T1000 (cell line): Measurements from ENCODE around the gene FDX1.

ENCODE experiments used
- DNase-seq: peaks from one replicate; lab custom pipeline; 2025; ENCODE audit warnings: mixed read lengths; lab: John Stamatoyannopoulos, UW

The FDX1 gene

DNA sequence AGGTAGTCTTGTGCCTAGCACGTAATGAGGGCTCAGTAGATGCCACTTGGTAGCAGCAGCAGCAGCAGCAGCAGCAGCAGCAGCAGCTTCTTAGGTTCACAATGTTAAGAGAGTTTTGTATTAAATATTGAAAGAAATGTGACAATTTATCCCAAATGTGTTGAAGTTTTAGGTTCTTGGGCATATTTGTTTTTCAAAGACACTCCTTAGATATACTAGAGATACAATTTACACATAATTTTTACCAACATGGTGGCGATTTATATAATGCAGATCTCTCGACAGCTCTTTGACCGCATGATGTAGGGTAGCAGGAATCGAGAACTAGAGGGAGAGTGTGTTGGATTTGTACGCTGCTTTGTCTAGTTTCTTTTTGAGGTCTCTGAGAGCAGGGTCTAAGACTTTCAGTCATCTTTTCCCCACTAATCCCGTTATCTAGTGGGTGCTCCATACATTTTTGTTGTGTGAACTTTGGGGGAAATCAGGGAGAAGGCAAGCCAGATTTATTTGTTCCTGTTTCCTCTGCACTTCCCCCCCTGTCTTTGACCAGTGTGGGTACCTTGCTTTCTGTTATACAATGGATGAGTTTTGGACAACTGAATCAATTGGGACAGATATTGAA lies 1.4 kb downstream of the FDX1 start:
- no peak for DNase-seq

DNA sequence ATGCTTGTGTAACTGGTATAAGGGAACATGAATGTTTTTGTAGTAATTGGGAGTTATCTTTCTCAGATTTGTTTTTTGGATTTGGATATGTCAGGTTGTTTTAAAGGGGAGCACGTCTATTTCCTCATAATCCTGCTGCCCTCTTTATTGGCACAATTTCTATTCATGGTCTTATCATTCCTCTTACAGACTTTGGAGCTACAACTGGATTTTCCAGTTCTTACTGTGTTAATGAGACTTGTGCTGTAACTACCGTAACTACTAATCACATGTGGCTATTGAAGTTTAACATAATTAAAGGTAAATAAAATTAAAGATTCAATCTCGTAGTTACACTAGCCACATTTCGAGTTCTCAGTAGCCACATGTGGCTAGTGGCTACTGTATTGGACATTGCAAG lies 1.9 kb downstream of the FDX1 start:
- no peak for DNase-seq

DNA sequence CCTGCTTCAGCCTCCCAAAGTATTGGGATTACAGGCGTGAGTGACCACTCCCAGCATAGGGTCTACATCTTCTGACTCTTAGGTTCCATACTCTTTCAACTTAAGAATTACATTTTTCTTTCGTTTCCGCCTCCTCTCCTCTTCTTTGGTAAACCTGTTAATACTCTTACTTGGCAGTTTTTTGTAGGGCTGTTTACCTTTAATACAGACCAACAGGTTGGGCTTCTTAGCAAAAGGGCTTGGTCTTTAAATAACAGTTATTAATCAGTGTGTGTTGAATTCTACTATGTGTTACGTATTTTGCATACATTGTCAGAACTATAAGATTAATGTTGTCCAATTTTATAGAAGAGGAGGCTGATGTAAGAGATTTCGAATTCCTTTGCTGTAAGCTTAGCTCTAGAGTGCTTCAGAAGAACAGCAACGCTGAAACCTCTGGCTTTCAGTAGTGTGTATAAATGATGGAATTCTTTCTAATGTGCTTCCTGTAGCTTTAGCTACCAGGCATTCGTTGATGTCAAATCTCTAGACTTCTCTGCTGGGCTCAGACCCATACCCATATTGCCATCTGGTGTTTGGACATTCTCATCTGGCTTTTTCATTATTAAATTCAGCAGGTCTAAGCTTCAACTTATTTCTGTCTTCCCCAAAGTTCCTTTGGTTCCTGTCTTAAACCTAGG lies 3.1 kb downstream of the FDX1 start:
- no peak for DNase-seq

DNA sequence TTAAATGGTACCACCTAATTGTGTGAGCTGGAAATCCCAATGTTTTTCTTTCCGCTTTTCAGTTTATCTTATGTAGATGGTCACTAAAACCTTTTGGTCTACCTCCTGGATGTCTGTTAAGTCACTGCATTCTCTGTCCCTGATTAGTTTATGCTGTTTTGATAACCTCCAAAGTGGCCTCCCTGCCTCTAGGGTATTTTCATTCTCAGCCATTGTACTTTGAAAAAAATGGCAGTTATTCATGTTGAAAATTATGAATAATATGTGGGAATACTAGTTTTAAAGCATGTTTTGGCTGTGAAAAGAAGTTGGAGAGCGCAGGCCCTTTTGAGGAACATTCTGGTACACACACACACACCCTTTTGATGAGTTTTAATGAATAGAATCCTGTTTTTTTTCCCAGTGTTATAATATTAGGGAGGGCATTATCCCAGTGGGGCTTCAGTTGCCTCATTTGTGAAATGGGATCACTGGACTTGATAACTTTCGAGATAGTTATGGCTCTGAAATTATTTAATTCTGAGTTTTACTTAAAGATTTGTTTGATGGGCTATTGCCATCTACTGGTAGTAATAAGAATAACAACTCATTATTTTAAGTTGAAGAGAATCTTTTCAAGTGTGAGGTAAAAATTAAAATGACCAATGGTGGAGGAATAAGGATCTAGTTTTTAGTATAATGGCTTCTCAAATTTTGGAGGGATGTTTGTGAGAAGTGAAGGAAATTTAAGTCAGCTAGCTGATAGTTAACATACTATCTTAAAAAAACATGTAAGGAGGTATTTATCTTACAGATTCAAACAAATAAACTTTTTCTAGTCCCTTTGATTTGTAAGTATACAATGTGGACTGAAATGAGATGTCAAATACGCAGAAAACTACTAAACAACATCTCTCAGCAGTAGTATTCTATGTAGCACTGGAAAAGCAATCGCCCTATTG lies 3.9 kb downstream of the FDX1 start:
- no peak for DNase-seq

DNA sequence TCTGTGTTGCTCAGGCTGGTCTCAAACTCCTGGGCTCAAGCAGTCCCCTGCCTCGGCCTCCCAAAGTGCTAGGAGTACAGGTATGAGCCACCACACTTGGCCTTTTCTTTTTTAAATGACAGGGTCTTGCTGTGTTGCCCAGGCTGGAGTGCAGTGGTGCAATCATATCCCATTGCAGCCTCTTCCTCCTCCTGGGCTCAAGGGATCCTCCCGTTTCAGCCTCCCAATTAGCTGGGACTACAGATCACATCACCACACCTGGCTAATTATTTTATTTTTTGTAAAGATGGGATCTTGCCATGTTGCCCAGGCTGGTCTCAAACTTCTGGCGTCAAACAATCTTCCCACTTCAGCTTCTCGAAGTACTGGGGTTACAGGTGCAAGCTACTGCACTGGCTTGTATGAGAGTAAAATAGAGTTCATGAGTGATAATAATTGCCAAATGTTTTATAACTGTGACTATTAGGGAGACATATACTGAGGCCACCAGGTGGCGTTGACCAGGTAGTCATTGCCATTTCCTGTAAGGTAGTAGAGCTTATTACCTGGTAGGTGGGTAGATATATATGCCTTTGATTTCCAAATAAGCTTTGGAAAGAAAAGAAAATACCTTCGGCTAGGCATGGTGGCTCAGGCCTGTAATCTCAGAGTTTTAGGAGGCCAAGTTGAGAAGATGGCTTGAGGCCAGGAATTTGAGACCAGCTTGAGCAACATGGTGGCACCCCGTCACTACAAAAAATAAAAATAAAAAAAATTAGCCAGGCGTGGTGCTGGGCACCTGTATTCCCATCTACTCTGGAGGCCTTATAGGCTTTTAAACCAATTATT lies 5.4 kb downstream of the FDX1 start:
- no peak for DNase-seq

DNA sequence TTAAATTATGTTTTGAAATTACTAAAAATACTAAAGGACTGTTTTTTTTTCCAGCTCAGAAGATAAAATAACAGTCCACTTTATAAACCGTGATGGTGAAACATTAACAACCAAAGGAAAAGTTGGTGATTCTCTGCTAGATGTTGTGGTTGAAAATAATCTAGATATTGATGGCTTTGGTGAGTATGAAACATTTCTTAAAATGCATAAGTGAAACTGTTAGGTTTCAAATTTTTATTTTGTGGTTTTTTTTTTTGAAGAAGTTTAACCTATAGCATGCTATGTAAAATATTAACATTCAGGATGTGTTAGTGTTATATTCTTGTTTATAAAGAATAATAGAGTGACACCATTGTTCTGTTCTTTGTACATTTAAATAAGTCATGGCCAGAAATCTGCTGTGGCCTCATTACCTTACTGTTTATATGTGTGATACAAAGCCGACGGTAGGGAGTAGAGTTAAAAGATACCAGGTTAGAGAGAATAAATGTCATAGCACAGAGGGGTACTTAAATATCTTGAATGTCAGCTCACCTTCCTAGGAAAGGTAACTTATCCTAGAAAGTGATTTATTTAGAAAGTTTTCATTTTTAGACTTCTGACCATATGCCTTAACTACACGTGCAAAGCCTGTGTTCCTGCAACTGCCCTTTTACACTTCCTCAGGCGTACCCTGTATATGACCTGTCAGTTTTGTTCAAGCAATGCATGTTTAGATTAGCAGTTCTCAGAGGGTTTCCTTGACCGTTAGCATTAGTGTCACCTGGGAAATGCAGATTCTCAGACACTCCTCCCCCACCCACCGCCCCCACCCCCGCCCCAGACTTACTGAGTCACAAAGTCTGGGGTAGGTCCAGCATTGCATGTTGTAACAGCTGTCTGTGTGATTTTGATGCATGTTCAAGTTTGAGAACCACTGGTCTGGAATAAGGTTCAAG lies 6.3 kb downstream of the FDX1 start:
- no peak for DNase-seq

DNA sequence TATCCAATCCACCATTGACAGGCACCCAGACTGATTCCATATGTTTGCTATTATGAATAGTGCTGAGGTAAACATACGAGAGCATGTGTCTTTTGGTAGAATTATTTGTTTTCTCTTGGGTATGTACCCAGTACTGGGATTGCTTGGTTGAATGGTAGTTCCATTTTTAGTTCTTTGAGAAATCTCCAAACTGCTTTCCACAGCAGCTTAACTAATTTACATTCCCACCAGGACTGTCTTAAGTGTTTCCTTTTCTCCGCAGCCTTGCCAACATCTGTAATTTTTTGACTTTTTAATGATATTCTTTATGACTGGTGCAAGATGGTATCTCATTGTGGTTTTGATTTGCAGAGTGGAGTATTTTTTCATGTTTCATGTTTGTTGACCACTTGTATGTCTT lies 8.3 kb downstream of the FDX1 start:
- DNase-seq, result no peak

DNA sequence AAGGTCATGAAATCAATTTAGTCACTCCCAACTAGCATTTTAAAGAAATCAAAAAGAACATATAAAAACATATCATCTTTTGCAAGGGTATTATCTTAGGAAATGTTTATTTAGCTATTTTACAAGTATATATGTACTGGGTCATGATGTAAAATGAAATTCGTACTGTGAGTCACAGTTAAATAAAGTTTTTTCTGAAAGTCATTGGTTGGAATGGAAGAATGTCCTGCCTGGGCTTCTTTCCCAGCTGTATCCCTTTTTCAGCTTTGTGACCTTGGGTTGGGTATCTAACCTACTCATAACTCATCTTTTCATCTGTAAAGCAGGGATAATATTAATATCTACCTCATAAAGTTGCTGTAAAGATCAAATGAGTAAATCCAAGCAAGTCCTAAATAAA lies 15.7 kb downstream of the FDX1 start:
- DNase-seq, result no peak

DNA sequence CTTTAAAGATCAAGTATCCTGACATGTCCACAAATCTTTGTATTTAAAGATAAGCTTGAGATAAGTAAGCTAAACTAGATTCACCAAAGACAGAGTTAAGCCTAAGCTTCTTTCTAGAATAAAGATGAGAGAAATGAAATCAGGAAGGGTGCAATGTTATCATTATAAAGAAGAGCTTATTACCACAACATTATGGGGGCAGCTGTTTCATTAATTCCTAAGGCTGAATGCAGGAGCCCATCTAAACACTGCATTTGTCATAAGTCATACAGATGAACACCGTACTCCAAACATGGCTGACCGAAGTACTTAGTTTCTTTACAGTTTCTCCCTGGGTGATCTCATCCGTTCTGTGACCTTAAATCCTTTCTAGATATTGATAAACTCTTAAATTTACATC lies 16.3 kb downstream of the FDX1 start:
- DNase-seq, result no peak

DNA sequence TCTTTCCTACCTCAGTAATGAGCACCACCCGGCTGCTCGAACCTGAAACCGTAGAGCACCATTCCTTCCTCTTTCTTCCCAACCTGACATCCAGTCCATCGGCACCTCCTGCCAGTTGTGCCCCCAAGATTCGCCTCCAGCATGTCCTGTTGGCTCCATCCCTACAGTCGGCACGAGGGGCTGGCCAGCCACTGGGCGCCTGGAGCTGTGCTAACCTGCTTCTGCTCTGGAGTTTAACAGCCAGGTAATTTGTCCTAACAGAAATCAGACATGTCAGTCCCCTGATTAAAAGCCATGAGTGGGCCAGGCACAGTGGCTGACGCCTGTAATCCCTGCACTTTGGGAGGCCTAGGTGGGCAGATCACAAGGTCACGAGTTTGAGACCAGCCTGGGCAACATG lies 16.8 kb downstream of the FDX1 start:
- no peak for DNase-seq

DNA sequence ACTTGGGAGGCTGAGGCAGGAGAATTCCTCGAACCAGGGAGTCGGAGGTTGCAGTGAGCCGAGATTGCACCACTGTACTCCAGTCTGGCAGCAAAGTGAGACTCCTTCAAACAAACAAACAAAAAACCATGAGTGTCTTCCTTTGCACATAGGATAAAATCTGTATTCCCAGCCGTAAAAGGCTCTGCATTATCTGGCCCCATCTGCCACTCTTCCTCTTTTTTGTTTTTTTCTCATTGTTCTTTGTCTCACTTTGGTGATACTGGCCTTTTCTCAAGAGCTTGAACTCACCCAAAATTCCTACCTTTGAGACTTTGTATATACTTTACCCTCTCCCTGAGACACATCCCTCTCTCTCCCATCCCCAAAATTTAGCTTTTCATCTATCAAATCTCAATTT lies 17.6 kb downstream of the FDX1 start:
- DNase-seq, result no peak

DNA sequence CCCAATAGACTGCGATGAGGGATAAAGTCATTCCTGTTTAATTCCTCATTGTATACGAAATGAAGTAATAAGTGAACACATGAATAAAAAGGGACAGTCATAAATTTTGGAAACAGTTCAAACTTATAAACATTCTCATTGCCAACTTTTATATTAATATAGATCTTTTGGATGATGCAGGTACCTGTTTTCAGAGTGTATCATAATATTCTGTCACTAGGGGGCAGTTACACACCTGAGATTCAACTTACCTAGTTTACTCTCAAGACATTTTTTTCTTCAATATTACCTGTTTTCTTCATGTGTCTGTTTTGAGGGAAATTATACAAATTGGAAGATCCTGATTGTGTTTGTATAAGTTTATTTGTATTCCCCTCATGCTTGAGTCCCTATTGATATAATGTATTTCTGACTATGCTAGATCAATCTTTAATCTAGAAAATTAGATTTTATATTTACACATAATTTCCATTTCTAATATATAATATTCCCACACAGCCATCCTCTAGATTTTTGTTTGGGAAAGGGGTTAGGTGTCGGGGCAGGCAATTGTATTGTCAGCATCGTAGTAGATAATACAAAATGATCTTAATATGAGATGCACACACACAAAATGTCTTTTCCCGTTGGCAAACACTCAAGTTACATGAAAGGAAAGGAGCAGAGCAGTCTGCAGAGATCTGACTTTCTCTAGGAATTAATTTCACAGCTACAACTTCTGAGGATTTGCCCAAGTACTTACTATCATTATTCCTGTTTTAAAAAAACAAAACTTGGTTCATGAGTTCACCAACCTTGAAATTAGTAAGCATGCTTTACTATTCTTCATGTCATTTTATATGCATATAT lies 18.4 kb downstream of the FDX1 start:
- no peak for DNase-seq

DNA sequence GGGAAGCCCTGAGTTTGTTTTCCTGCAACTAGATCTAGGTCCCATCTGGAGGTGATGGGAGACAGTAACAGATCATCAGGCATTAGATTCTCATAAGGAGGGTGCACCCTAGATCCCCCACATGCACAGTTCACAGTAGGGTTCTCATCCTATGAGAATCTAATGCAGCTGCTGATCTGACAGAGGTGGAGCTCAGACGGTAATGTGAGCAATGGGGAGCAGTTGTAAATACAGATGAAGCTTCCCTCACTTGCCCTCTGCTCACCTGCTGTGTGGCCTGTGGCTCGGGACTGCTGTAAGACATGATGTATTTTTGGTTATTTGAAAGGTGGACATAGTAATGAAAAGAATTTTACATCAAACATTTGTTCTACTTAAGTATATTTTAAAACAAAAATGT lies 20.5 kb downstream of the FDX1 start:
- no peak for DNase-seq

DNA sequence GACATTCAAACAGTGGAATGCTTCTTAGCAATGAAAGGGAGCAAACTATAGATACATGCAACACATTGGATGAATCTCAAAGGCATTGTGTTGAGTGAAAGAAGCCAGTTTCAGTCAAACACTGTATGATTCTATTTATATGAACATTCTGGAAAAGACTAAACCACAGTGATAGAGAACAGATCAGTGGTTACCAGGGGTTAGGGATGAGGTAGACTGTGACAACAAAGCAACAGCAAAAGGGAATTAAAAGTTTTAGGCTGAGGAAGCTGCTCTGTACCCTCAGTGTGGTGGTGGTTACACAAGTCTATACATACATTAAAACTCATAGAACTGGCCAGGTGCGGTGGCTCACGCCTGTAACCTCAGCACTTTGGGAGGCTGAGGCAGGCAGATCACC lies 23.0 kb downstream of the FDX1 start:
- DNase-seq, result no peak

DNA sequence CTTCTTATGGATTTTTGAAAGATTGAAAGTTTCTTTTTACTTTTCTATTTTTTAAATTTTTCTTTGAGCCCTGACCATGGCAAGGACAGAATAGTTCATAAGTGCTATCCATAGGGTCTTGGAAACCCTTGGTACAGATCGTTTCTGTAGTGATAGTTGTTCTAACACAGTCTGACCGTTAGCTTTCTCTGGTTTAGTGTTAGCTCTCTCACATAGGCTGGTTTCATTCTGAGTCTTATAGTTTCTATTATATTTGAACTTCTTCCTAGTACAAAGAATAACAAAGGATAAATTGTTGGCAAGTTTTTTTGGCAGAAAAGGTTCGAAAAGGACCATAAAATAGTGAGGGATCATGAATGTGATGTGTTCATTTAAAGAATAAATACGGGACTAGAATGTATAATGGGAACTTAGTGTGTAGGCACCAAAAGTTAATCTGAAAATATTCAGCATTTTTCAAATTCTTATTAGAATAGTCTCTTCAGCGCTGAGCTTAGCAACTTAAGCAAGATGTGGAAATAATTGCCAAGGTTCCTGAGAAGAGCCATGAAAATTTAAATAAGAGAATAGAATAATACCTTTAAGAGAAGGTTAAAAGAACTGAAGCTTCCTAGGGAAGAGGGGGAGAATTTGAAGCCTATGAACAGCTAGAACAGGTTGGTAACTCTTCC lies 24.1 kb downstream of the FDX1 start:
- DNase-seq, result no peak

DNA sequence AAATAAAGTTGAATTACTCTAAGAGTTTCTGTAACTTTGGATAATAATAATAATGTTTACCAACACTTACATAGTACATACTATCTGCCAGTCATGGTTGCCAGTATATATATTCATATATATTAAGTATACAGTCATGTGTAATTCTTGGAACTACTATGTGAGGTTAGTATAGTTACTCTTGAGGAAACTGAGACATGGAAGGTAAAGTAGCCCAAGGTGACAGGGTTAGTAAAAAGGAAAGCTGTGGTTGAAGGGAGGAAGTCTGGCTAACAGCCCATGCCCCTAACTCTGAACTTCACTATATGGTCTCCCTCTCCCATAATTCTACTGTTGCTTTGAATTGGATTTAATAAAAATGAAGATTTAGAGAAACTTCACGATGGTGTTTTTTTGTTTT lies 24.9 kb downstream of the FDX1 start:
- no peak for DNase-seq

DNA sequence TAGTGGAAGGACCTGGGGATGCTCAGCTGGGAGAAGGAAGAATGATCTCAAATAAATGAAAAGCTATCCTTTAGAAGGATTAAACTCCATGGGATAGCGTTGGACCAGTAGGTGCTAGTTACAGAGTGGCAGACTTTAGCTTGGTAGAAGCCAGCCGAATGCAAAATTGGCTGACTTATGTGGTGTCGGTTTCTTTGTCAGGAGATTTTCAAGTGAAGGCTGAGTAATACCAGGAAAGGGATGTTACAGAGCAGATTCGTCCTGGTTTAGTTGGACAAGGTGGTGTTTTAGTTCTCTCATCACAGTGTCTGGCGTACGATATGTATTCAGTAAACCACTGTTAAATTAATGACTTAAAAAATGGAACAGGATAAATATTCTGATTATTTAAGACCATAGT lies 26.0 kb downstream of the FDX1 start:
- DNase-seq, result no peak

DNA sequence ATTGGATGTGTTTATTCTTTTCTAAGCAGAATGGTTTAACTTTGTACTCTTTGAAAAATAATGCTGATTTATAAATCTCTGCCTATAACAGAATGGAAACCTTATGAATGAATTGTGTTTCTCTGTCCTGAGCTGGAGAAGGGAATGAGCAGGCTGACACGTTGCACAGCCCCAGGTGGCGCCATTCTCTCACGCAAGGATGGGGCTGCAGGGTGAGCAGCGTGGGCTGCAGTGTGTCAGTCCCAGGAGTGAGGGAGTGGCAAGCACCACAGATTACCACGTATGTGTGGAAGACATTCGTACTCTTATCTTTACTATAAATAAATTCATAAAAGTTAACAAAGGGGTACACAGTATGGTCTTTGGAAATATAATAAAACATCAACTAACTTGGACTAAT lies 33.4 kb downstream of the FDX1 start:
- no peak for DNase-seq

DNA sequence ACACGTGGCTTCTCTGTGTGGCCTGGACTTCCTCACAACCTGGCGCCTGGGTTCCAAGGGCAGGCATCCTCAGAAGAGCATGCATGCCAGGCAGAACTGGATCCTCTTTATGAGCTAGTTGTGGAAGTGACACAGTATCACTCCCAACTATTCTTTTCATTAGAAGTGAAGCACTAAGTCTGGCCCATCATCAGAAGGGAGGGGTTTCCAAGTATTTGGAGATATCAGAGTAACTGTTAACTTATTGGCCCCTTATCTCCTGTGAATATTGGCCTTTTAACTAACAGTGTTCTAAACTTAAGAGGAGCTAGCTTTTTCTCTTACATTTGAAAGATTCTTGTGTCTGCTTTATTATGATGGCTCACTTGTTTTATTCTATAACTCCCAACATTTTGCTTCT lies 35.5 kb downstream of the FDX1 start:
- no peak for DNase-seq

DNA sequence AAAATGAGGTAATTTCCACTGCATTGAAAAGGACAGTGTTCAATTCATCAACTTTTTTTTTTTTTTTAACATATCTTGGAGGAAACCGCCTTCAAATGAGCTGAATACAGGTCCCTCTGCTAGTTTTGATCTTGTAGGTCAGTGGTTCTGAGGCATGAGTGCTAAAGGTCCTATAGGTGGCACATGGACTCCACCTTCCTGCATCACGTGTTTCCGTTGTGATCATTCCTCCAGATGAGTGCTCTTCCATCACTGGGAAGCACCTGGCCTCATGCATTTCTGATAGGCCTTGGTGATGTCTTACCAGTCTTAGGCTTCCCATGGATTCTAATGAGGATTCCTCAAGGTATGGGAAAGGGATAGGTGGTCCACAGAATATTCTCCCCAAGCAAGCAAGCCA lies 37.8 kb downstream of the FDX1 start:
- no peak for DNase-seq
